Astrocyte of the cerebellum (primary cell): ENCODE measurements around the gene CD1D.

Source experiments
- DNase-seq: peaks from one replicate; pipeline ENCODE4 v3.0.0-alpha.2; 2011; ENCODE audit warnings: low read depth
- H3K4me3 ChIP-seq: 2 replicates; pipeline ENCODE4 v1.5.1; 2011; ENCODE audit warnings: mild to moderate bottlenecking, low read depth, low read length, moderate library complexity
- in situ Hi-C: cut with HindIII; loops from 2 replicates; pipeline ENCODE4 v1.10.0; 2017; ENCODE audit warnings: low sequenced_read_pairs
- TF ChIP-seq, protein P1 (sequence below): IDR thresholded peaks from 2 replicates; pipeline ENCODE4 v1.5.1; 2012; ENCODE audit warnings: low read length, low read depth, moderate library complexity, mild to moderate bottlenecking; ENCODE audit errors: missing control alignments

Gene CD1D

DNA sequence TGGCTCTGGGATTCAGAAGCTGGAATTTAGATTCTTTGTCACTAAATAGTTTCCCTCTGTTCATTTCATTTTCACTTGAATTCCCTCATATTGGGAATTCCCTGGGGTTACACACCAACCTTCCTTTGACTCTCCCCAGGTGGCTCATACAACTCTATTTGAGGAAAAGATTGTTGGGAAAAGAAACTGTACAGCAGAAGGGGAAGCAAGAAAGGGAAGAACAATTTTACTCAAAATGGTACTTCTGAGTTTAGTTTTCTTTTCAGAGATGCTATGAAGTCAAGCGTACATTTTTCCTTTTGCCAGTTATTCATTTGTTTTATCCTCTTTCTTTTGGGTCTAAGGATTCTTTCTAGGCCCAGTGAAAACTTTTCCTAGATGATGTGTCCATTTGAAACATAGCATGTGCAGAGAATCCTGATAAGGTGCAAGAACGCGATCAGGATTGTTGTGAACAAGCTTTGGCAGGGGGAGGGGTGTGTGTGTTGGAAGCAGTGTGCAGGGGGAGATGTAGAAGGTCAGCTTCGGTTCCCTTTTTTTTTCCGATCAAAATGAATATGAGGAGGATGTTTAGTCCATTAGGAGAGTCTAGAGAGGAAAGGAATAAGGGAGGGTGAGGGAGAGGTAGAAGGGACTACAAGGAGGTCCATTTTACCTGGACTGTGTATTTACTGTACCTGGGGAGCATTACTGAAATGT, 26.8 kb upstream of the CD1D start:
- in situ Hi-C loops = no loop called here
- DNase-seq = no peak
- no peak overlapping the region for H3K4me3 ChIP-seq
- TF ChIP-seq, protein P1, sequence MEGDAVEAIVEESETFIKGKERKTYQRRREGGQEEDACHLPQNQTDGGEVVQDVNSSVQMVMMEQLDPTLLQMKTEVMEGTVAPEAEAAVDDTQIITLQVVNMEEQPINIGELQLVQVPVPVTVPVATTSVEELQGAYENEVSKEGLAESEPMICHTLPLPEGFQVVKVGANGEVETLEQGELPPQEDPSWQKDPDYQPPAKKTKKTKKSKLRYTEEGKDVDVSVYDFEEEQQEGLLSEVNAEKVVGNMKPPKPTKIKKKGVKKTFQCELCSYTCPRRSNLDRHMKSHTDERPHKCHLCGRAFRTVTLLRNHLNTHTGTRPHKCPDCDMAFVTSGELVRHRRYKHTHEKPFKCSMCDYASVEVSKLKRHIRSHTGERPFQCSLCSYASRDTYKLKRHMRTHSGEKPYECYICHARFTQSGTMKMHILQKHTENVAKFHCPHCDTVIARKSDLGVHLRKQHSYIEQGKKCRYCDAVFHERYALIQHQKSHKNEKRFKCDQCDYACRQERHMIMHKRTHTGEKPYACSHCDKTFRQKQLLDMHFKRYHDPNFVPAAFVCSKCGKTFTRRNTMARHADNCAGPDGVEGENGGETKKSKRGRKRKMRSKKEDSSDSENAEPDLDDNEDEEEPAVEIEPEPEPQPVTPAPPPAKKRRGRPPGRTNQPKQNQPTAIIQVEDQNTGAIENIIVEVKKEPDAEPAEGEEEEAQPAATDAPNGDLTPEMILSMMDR = no peak

DNA sequence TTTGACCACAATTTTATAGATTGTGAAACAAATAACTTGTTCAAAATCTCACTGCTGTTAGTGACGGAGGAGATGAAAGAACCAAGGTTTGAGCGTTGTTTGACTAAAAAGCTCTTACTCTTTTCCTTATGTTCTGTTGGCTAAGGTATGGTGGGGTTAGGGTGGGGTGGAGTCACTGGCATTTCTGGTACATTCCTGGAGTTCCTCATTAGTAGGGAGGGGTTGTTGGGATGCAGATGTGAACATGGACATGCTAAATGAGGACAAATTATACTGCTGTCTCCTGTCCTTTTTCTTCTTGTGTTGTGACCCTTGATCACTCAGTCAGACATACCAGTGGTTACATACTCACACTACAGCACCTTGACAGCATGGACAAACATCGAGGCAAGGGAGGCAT, 26.2 kb upstream of the CD1D start:
- no peak for DNase-seq
- no peak overlapping the region for H3K4me3 ChIP-seq
- in situ Hi-C loops = no loop called here
- TF ChIP-seq, protein P1 = no peak

DNA sequence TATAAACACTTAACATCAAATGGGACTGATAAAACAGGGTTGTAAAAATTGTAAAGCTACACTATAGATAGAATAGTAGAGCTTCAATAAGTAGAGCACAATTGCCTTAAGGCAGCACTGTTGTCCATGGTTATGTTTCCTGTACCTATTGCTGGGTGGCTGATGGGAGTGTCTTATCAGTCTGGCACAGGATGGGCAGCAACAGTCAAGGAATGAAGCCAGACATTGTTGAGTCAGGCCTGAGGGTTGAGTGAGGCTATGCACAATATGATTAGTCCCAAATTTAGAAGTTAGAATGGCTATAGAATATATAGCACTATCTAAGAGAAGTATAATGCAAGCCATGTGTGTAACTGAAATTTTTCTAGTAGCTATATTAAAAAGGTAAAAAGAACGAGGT, 25.0 kb upstream of the CD1D start:
- TF ChIP-seq, protein P1 = no peak
- in situ Hi-C loops = no loop called here

DNA sequence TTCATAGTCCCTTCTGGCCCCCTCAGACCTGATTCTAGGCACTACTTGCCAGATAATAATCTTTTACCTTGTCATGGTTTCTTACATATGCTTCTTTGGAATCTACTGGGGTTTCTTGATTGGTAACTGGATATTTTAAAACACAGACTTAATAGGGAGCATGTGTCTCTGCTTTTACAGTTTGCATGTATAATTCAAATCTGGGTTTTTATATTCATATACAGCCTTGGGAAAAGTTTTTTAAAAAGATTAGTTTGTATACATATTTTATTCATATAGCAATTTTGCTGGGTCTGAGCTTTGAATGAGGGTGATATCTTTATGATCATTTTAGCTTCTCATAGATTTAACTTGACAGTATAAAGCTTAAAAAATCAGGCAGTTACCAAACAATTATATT, 21.1 kb upstream of the CD1D start:
- no peak for DNase-seq
- in situ Hi-C loops = no loop called here
- H3K4me3 ChIP-seq = no peak overlapping the region

More for the DNA sequence above, 25.0 kb upstream of the CD1D start:
- no peak for DNase-seq
- H3K4me3 ChIP-seq = no peak overlapping the region

DNA sequence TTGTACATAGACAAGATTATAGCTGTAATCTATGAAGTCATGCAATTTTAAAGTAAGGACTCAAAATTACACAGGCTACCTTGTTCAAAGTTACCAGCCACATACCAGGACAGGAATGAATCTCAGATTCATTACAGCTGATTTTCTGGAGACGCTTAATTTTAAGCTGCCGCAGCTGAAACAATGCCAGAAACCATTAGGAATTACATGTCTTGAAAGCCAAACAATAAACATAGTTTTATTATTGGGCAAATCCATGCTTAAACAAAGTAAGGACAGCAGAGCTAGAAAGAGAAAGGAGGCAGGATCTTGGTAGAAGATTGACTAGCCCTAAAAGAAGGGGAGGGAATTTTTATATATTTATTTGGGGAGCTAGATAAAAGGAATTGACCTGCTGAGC, 19.2 kb upstream of the CD1D start:
- H3K4me3 ChIP-seq = no peak overlapping the region
- DNase-seq = no peak
- TF ChIP-seq, protein P1 = no peak
- in situ Hi-C loops = no loop called here

More for the DNA sequence above, 21.1 kb upstream of the CD1D start:
- TF ChIP-seq, protein P1 = no peak

DNA sequence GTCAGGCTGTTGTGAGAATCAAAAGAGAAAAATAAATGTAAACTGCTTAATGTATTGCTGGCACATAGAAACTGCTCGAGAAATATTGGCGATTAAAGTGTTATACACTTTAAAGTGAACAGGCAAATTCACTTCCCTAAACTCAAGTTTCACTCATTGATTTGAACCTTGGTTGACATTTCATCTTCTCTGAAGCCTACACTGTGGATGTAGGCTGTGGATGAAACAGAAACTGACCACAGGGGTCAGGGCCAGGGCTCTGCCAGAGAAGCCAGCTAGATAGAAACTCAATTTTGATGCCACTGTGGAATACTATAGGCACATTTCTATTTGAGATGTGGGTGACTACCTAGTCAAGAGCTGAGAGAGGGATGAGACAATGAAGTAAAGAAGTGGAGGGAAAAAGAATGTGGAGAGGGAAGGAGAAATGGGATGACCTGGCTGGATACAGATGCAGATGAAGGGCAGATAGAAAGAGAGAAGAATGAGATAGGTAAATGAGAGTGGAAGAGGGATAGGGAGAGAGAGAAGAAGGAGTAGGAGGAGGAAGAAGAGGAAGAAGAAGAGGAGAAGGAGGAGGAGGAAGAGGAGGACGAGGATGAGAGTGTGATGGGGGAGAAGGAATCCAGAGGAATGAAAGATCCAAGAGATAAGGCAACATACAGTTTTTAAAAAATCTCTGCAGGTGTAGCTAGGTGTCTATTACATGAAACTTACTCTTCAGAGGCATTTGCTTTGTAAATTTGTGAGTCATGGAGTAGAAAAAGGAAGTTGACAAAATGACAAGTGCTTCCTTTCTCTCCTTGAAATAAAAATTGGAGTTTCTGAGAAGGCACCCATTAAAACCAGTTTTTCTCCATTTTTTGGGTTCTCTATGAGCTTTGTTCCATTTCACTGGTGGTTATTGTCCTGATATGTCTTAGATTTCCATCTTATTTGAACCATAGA, 17.4 kb upstream of the CD1D start:
- TF ChIP-seq, protein P1 = no peak
- in situ Hi-C loops = no loop called here
- DNase-seq = no peak
- H3K4me3 ChIP-seq = no peak overlapping the region
